Right forelimb (tissue), 1 donor: Measurements from ENCODE around the gene SOWAHA.

Experiments
- DNase-seq: peaks from one replicate; pipeline ENCODE4 v3.0.0-alpha.2; 2018

The SOWAHA gene

DNA sequence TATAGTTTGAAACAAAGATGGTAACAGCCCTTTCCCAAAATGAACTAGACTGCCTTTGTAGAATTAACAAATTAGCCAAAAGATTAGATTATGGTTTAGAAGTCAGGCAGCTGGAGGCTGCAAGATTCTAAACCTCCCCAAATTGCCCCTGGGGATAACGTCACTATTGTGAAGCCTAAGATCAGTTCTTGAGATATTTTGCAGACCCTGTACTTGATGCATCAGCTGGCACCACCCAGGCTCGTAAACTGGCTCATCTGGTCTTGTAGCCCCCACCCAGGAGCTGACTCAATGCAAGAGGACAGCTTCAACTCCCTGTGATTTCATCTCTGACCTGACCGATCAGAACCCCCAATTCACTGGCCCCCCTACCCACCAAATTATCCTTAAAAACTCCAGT, 4.2 kb upstream of the SOWAHA start:
- DNase-seq, result no peak

- DNase-seq, result no peak
Measured at GRCh38 chr5:132810605-132811004, 2.5 kb upstream of the SOWAHA start.

DNA sequence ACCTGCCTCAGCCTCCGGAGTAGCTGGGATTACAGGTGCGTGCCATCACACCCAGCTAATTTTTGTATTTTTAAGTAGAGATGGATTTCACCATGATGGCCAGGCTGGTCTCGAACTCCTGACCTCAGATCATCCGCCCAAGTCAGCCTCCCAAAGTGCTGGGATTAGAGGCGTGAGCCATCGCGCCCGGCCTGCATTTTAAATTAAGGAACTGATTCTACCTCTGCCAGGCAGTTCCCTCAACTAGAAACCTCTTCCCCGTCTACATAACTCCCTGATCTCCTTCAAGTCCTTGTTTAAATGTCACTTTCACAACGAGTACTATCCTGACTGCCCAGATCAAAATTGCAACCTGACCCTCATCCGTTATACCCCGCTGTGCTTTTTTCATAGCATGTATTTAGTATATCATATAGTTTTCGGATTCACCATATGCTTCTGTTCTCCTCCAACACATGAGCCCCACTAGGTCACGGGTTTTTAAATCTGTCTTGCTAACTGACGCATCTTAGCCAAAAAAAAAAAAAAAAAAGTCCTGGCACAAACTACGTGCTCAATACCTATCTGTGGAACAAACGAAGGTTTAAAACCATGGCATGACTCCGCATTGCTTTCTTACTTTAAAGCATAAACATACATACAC, 858 bp upstream of the SOWAHA start:
- no peak for DNase-seq

DNA sequence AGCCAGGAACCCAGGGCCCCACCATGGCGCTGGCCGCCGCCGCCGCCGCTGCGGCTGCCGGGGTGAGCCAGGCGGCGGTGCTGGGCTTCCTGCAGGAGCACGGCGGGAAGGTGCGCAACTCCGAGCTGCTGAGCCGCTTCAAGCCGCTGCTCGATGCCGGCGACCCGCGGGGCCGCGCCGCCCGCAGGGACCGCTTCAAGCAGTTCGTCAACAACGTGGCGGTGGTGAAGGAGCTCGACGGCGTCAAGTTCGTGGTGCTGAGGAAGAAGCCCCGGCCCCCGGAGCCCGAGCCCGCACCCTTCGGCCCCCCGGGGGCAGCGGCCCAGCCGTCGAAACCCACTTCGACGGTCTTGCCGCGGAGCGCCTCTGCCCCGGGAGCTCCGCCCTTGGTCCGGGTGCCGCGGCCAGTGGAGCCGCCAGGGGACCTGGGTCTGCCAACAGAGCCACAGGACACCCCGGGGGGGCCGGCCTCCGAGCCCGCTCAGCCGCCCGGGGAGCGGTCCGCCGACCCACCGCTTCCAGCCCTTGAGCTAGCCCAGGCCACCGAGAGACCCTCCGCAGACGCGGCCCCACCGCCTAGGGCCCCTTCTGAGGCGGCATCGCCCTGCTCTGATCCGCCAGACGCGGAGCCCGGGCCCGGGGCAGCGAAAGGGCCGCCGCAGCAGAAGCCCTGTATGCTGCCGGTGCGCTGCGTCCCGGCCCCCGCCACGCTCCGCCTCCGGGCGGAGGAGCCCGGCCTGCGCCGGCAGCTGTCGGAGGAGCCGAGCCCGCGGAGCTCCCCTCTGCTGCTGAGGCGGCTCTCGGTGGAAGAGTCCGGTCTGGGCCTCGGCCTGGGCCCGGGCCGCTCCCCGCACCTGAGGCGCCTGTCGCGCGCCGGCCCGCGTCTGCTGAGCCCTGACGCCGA, 749 bp downstream of the SOWAHA start:
- DNase-seq, result no peak

DNA sequence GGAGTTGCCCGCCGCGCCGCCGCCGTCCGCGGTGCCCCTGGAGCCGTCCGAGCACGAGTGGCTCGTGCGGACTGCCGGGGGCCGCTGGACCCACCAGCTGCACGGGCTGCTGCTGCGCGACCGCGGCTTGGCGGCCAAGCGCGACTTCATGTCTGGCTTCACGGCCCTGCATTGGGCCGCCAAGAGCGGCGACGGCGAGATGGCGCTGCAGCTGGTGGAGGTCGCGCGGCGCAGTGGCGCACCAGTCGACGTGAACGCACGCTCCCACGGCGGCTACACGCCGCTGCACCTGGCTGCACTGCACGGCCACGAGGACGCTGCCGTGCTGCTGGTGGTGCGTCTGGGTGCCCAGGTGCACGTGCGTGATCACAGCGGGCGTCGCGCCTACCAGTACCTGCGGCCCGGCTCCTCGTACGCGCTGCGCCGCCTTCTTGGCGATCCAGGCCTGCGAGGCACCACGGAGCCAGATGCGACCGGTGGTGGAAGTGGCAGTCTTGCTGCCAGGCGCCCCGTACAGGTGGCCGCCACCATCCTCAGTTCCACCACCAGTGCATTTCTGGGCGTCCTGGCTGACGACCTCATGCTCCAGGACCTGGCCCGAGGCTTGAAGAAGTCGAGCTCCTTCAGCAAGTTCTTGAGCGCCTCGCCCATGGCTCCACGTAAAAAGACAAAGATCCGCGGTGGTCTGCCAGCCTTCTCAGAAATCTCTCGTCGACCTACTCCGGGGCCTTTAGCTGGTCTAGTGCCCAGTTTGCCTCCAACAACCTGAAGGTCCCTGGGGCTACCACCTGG, 1.6 kb downstream of the SOWAHA start:
- no peak for DNase-seq

- DNase-seq, result no peak
Measured at GRCh38 chr5:132815454-132815853, 2.4 kb downstream of the SOWAHA start.

DNA sequence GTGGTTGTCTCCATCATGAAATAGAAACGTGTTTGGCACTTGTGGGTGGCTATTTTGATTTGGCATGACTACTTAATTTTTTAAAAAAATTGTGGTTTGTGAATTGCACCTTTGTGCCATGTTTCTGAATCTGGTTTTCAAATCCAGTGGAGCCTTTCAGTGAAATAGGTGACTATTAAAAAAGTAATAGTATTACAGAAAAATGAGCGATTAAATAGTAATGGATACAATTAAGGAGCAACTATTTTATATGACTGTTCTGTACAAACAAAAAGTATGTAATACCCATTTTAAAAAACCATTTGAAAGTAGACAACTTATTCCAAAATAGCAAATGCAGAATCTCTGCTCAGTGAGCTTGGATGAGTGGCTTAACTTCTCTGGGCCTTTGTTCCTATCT, 3.0 kb downstream of the SOWAHA start:
- no peak for DNase-seq

GRCh38 chr5:132816554-132816953, 3.5 kb downstream of the SOWAHA start:
- DNase-seq, result no peak

DNA sequence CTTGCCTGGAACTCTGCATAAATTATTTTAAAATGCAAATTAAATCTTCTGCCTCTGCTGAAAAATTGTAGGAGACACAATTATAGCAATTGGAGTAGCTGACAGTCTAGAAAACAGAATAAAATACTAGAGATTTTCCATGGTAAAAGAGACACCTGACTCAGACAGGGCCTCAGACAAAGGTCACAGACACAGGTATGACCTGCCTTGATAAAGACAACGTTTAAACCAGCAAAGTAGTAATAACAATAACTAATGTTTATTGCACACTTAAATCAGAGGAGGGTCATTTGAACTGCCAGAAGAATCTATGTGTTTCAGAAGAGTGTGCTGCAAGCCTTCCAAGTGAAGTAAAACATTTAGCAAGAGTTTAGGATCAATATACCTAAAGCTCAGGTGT, 3.9 kb downstream of the SOWAHA start:
- DNase-seq, result no peak

DNA sequence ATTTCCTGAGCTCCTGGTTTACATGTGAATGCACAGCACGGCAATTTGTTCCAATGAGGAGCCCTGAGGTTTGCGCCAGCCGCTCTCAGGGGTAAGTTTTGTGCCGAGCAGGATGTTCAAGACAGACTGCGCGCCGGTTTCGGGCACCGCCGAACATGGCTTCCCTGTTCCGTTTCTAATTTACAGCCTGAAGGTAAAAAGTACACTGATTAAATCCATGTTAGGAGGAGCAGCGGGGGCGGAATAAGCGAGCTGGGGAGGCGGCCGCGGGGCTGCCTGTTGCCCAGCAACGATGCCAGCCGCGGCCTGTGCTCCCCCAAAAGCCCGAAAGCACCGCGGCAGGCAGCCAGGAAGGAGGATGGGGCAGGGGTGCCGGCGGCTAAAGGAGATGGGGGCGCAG, 6.4 kb downstream of the SOWAHA start:
- DNase-seq, result no peak

GRCh38 chr5:132820162-132820754, 7.2 kb downstream of the SOWAHA start:
- peak; percentile 82 for DNase-seq

DNA sequence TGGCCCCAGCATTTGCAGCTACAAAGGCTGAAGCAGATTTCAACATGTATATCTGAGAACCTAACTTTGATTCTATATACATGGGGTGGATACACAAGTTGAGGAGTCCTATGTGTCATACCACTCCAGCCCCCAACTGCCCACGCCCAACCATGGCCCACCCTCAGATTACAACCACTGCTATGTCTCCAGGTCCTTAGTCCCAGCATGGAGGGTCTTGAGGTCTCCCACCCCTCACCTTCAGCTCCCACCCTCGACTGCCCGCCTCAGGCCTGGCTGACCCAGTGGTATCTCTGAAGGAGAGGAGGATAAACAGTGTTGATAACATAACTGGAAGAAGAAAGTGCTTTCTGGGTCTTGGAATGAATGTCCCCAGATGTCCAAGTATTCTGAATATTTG, 8.2 kb downstream of the SOWAHA start:
- no peak for DNase-seq

DNA sequence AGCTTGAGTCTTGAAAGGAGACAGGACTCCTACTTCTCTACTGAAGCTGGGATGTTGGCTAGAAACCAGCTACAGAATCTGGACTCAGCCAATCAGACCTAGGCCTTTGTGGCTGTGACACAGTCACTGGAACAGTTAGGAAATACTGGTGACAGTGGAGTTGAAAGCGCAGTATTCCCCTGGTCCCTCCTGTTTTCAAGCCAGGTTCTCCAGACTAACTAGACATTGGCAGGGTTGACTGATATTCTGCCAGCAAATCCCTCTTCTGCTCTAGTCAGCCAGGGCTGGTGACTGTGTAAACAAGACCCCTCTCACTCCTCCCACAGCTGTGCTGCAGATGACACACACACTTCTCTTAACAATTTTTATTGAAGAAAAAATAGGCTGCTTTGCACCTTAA, 8.7 kb downstream of the SOWAHA start:
- no peak for DNase-seq

DNA sequence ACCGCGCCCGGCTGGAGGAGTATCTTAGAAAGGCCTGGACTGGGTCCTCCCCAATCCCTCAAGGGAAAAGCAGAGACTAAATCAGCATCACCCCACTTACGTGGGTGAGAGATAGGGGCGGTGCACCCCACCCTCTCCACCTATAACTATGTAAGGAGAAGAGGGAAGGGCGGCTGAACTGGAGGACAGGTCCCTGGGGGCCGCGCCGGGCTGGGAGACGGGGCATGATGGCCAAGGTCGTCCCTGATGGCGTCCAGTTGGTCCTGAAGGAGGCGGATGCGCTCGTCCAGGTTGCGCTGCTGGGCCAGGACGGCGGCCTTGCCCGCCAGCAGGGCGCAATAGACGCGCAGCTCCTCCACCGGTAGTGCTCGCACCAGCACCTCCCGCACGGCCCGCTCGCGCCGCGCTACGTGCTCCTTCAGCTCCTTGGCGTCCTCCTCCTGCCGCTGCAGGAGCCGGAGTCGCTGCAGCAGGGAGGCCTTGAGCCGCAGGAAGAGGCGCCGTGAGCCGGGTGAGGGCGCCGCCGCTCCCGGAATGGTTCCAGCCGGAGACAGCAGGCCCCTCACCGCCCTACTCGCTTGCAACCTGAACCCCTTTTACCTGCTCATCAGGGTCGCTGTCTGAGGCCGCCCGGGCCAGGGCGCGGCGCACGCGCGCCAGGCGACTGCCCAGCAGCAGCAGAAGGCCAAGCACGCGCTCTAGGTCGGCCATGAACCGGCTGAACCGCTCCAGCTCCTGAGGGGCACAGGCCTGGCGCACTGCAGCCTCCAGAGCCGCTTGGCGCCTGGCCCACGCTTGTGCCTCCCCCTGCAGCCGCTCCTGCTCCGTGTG, 9.8 kb downstream of the SOWAHA start:
- peak; percentile 66 for DNase-seq

- DNase-seq, result no peak
Measured at GRCh38 chr5:132823481-132824050, 10.5 kb downstream of the SOWAHA start.

DNA sequence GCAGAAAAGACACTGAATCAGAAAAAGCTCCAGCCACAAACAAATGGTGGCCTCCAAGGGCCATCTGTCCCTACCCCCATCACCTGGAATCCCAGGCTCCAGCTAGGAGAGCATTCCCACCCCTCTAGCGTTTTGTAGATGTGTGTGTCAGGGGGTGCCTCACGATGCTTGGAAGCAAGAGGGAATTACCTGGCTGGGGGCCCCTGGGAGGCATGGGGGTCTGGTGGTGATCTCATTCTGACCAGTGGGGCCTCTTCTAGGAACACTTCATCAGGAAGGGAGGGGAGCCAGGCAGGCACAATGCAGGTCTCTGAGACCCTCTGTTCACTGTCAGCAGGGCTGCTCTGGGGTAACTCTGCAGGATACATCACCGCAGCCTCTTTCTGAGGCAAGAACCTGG, 11.3 kb downstream of the SOWAHA start:
- no peak for DNase-seq

GRCh38 chr5:132825033-132825833, 12.1 kb downstream of the SOWAHA start:
- DNase-seq, result peak; percentile 58

DNA sequence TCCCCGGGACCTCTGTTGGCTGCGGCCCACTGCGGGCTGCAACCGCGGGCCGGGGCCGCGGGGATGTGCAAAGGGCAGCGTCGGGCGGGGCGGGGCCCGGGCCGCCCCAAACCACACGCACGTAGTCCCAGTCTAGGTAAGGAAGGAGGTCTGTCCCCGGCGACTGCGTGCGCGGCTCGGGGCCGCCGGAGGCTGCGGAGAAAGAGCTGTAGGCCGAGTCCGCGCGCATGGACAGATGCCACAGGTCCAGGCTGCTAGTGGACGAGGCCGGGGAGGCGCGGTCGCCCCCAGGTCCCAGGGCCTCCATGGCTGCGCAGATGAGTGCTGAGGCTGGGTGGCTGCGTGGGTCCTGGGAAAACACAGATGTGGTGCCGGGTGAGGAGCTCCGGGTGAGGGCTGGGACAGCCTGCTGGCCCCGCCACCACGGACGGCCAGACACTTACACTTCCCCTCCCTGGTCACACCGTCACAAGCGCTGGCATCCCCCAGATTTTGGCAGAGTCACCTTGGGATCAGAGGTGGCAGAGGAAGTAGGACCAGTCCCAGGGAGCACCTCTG, 12.8 kb downstream of the SOWAHA start:
- DNase-seq, result no peak

DNA sequence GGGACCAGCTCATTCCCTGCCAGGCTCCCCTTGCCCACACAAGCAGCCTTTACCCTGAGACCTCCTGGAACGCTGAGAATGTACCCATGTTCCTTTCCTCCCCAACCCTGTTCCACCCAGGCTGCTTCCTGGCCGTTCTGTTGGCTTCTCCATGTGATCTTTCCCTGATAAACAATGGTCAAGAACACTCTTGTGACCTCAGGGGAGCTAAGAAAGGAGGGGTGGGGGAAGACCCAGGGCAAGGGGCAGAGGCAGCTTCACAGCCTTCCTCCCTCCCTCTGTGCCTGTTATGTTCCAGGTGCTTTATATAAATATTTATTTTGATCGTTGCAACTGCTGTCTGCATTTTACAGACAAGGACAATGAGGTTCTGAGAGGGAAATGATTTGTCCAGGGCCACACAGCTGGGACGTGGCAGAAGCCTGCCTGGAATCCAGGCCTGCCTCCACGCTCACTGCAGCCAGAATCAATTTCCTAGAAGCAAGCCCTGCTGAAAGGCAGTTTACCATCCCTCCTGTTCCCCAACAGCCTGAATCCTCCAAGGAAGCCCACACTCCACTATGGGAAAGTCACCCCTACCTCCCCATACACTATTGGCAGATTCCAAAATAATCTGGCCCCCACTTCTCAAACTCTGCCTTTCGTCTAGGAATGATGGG, 13.5 kb downstream of the SOWAHA start:
- no peak for DNase-seq
